AG08396 (cell line): Measurements from ENCODE around the gene PCBD1.

ENCODE experiments used
- DNase-seq: peaks from one replicate; pipeline ENCODE4 v3.0.0; 2012; ENCODE audit warnings: low spot score, mixed read lengths

The PCBD1 gene

GRCh38 chr10:70902661-70903261 lies 14.4 kb upstream of the PCBD1 start:
- no peak for DNase-seq

DNA sequence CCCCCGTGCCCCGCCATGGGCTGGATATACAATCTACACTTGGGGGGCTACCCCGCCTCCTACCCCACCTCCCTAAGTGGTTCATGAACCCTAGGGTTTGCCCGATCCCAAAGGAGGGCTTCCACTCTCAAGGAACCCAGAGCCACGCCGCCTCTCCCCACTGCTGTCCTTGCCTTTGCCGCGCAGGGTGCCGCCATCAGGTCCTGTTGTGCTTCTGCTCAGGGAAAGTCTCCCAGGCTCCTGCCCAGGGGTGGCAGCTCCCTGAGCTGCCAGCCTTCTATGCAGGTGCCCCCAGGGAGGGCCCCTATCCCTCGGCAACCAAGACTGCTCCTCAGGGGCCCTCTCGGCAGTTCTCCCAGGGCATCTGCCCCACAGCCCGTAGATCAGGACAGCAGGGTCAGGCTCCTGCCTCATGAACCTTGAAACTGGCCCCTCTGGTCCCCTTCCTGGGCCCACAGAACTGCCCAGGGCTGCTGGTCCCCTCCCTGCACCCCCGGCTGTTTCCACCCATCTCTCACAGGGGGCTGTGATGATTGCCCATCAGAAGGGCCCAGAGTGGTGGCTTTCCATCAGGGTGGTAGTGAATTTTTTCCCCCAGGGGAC lies 13.0 kb upstream of the PCBD1 start:
- DNase-seq = no peak

DNA sequence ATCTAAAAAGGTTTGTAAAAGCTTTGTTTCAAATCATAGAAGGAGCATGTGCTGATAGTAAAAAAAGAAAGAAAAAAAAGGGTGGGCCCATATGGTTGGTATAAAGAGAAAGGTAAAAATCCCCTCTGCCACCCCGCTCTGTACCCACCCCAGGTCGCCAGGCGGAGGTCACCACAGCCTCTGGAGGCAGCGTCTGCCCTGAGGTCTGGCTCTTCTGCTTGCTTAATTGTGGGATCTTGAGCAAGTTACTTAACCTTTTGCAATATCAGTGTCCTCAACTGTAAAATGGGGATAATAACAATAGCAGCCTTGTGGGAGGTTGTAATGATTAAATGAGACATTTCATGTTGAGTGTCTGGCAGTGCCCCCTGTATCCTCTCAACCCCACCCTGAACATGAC lies 10.7 kb upstream of the PCBD1 start:
- no peak for DNase-seq

DNA sequence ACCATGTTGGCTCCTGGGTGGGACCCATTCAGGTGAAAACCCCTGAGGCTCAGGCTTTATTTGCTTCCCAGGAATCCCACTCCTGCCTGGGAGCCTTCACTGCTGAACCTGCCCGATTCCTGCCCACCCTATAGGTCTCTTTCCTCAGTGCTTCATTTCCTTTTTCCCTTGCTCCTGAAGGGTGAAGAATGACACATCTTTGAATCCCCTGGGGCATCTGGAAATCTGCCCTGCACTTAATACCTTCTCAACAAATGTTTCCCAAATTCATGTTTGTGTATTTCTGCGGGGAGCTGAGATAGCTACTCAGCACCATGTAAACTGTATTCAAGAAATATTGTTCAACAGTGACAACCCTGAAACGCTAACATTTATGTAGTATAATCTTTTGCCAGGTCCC lies 10.3 kb upstream of the PCBD1 start:
- DNase-seq = no peak

- DNase-seq = no peak
Observed at GRCh38 chr10:70896551-70896950, 8.2 kb upstream of the PCBD1 start.

GRCh38 chr10:70894416-70894815 lies 6.1 kb upstream of the PCBD1 start:
- no peak for DNase-seq

GRCh38 chr10:70893227-70894006 lies 5.1 kb upstream of the PCBD1 start:
- DNase-seq = no peak

DNA sequence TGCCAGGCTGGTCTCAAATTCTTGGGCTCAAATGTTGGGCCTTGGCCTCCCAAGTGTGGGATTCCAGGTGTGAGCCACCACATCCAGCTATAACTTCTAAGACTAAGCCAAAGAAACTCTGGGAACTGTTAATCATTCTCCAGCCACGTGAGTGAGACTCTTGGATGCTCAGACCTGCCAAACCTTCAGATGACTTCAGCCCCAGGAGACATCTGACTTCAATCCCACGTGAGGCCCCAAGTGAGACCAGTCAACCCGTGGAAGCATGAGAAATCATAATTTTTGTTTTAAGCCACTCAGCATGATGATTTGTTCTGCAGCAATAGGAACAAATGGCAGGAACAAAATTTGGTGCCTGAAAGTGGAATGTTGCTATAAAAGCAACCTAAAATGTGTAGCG lies 4.3 kb upstream of the PCBD1 start:
- DNase-seq = no peak

DNA sequence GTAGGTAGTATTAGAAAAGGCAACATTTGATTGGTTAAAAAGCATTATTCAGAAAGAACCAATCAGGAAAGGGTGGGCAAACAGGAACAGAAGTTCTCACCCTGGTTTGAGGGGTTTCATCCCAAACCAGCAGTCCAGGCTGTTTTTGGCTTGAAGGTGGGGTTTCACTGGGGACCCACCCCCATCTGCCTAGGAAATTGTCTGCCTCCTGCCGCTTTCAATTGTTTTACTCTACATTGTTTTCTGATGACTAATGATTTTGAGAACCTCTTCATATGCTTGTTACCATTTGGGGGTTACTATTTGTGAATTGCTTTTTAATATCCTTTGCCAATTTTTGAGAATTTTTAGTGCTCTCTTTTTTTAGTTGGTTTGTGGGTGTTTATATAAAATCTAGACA lies 3.3 kb upstream of the PCBD1 start:
- no peak for DNase-seq

- no peak for DNase-seq
Observed at GRCh38 chr10:70890917-70891431, 2.6 kb upstream of the PCBD1 start.

- no peak for DNase-seq
Observed at GRCh38 chr10:70889291-70889690, 926 bp upstream of the PCBD1 start.

GRCh38 chr10:70886921-70887665 lies 1.3 kb downstream of the PCBD1 start:
- DNase-seq = no peak

GRCh38 chr10:70885931-70886903 lies 2.1 kb downstream of the PCBD1 start:
- DNase-seq = no peak

DNA sequence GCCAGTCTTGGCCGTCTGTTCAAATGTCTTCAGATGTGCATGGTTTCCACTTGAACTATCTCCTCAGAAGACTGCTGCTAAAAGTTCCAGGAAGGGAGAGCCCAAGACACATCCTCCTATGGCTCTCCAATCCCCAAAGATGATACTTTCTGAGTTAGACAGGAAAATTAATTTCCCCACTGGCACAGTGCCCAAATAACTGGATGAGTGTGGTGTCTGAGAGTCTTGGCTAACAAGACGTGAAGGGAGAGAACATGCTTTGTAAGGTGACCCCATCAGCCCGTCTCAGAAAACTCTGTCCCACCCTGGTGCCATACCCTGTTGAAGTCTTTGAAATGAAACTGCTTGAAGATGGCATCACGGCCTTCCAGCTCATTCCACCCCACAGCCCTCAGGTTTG lies 2.9 kb downstream of the PCBD1 start:
- no peak for DNase-seq

- no peak for DNase-seq
Observed at GRCh38 chr10:70884741-70885140, 3.6 kb downstream of the PCBD1 start.

GRCh38 chr10:70880077-70880534 lies 8.3 kb downstream of the PCBD1 start:
- DNase-seq = peak; percentile 80

DNA sequence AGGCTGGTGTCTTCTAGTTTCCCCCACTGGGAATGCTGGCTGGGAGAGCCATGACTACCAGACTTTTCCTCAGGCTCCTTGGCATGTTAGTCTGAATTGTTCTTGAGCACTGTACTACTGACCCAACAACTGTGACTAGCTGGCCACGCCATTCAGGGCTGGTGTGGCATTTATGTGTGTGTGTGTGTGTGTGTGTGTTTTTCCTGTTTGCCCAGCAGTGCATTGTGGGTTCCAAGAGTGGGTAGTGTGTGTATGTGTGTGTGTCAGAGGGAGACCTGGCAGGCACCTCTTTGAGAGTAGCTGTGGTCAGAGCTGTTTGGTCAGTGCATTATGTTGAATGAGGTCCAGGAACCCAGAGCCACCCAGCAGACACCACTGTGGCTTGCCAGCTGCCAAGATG lies 9.2 kb downstream of the PCBD1 start:
- no peak for DNase-seq

- DNase-seq = no peak
Observed at GRCh38 chr10:70874061-70874460, 14.3 kb downstream of the PCBD1 start.

DNA sequence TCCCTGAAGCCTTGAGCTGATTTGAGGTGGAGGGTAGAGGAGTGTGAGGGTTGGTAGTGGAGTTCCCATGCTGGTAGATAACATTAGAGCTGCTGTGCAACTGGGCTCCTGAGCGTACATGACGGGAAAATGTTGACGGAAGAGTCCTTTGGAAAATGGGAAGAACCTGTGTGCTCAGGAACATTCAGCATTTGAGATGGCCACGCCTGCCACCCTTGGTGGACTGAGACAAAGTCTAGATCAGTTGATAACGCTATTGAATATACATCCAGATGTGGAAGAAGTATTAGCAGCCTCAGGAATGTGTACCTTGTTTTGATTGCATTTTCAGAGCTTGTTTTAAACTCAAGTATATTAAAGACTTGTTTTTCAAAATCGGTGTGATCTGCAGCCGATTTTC lies 16.1 kb downstream of the PCBD1 start:
- no peak for DNase-seq

DNA sequence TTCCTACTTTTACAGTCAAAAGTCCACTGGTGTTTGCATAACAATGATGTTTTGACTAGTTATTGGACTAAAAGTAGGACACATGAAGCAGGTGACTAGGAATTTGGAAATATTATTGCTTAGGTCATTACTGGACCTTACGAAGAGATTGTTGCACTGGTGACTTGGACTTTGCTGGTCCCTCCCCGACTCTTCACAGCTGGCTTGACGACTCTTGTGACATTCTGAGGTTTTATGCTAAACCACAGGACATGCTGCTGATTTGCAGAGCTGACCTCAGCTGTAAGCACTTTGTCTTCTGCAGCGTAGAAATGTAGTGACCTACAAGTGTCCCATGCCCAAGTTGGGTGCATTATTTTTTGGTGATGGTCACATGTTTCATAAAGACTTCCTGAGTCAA lies 21.9 kb downstream of the PCBD1 start:
- DNase-seq = no peak

DNA sequence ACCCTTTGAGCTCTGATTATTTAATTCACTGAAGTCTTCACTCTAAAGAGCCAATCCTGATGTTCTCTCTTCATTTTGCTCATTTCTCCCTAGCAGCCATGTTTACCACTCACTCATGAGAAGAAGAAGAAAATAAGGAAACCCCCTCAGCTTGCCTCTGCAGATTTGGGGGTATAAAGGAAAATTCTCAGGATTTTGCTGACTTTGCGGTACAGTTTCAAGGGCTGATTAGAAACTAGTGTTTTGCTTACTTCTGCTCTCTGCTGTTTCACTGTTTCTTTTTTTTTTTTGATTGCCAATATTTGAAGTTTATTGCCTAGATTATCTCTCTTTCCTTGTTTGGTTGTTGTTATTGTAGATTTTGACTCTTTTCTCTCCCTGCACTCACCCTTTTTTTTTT lies 23.4 kb downstream of the PCBD1 start:
- DNase-seq = no peak
